Osteocyte (in vitro differentiated cells): ENCODE data around the gene INTS3. TPM values are rescaled to one million over a fixed set of nuclear protein-coding genes. Genes with fewer than 3 reads are reported as not detected.
"Not testable (repeated sequence)": the region's sequence is repeated elsewhere in the genome, so short reads cannot be mapped to it uniquely, and the experiment has no call there.

Source experiments
- DNase-seq: peaks from one replicate; pipeline ENCODE4 v3.0.0; 2021; ENCODE audit warnings: mixed read lengths; ENCODE audit not compliant: unreplicated experiment; ENCODE audit errors: extremely low spot score
- H3K27ac Mint-ChIP-seq: one replicate; pipeline ENCODE4 v1.8.0; 2021; ENCODE audit warnings: mild to moderate bottlenecking, mixed read lengths; ENCODE audit not compliant: unreplicated experiment
- H3K27me3 Mint-ChIP-seq: one replicate; pipeline ENCODE4 v1.8.0; 2021; ENCODE audit warnings: mixed read lengths; ENCODE audit not compliant: unreplicated experiment
- H3K36me3 Mint-ChIP-seq: one replicate; pipeline ENCODE4 v1.8.0; 2021; ENCODE audit warnings: mixed read lengths; ENCODE audit not compliant: unreplicated experiment
- H3K4me1 Mint-ChIP-seq: one replicate; pipeline ENCODE4 v1.8.0; 2021; ENCODE audit warnings: mixed read lengths; ENCODE audit not compliant: unreplicated experiment
- H3K4me3 Mint-ChIP-seq: one replicate; pipeline ENCODE4 v1.8.0; 2021; ENCODE audit warnings: mild to moderate bottlenecking, moderate library complexity, mixed read lengths; ENCODE audit not compliant: unreplicated experiment
- H3K9me3 Mint-ChIP-seq: one replicate; pipeline ENCODE4 v1.8.0; 2021; ENCODE audit warnings: mixed read lengths; ENCODE audit not compliant: unreplicated experiment
- total RNA-seq: library from RNA; stranded (reverse); gene quantifications from 2 replicates; pipeline ENCODE4 v1.2.1, GENCODE V29; 2021
- TF ChIP-seq, protein P1 (sequence below): fragments of 200-600 bp; sonication (generic); IDR thresholded peaks from 2 replicates; pipeline ENCODE4 v1.5.0; 2021; ENCODE audit warnings: antibody characterized with exemption, mild to moderate bottlenecking, moderate library complexity

The INTS3 gene
- total RNA-seq, 1 donor from 2014 or later: 65.9 TPM

- Mint-ChIP-seq H3K27me3 (peaks cover 8% of the 10 kb centered on the region), H3K9me3 (no peaks in the 10 kb centered on the region), H3K27ac (no peak overlapping the region), H3K4me3 (no peak overlapping the region), H3K36me3 (no peaks in the 10 kb centered on the region), H3K4me1 (no peaks in the 10 kb centered on the region)
- TF ChIP-seq, protein P1, sequence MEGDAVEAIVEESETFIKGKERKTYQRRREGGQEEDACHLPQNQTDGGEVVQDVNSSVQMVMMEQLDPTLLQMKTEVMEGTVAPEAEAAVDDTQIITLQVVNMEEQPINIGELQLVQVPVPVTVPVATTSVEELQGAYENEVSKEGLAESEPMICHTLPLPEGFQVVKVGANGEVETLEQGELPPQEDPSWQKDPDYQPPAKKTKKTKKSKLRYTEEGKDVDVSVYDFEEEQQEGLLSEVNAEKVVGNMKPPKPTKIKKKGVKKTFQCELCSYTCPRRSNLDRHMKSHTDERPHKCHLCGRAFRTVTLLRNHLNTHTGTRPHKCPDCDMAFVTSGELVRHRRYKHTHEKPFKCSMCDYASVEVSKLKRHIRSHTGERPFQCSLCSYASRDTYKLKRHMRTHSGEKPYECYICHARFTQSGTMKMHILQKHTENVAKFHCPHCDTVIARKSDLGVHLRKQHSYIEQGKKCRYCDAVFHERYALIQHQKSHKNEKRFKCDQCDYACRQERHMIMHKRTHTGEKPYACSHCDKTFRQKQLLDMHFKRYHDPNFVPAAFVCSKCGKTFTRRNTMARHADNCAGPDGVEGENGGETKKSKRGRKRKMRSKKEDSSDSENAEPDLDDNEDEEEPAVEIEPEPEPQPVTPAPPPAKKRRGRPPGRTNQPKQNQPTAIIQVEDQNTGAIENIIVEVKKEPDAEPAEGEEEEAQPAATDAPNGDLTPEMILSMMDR: no peak
- no peak for DNase-seq
Observed at GRCh38 chr1:153717330-153717729, 10.5 kb upstream of the INTS3 start.

DNA sequence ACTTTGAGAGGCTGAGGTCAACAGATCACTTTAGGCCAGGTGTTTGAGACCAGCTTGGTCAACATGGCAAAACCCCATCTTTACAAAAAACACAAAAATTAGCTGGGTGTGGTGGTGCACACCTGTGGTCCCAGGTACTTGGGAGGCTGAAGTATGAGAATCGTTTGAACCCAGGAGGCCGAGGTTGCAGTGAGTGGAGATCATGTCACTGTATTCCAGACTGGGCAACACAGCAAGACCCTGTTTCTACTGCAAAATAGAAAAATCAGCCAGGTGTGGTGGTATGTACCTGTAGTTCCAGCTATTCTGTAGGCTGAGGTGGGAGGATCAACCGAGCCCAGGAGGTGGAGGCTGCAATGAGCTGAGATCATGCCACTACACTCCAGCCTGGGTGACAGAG is 4.2 kb upstream of the INTS3 start:
- Mint-ChIP-seq H3K4me3 (no peak overlapping the region), H3K27me3 (no peaks in the 10 kb centered on the region), H3K27ac (no peak overlapping the region), H3K4me1 (peaks cover 7% of the 10 kb centered on the region), H3K36me3 (no peaks in the 10 kb centered on the region), H3K9me3 (no peaks in the 10 kb centered on the region)
- TF ChIP-seq, protein P1: no peak
- no peak for DNase-seq

- peaks cover 16% of the 10 kb centered on the region for H3K4me1 Mint-ChIP-seq
- not testable (repeated sequence) for H3K4me3 Mint-ChIP-seq, DNase-seq, H3K27me3 Mint-ChIP-seq, H3K36me3 Mint-ChIP-seq, H3K9me3 Mint-ChIP-seq, H3K27ac Mint-ChIP-seq
Observed at GRCh38 chr1:153724634-153725033, 3.2 kb upstream of the INTS3 start.

GRCh38 chr1:153728305-153729066 is 636 bp downstream of the INTS3 start:
- H3K27ac Mint-ChIP-seq: peak overlapping the region; percentile 92
- TF ChIP-seq, protein P1: no peak
- peaks cover 29% of the 10 kb centered on the region for H3K4me1 Mint-ChIP-seq
- H3K9me3 Mint-ChIP-seq: no peaks in the 10 kb centered on the region
- H3K36me3 Mint-ChIP-seq: no peaks in the 10 kb centered on the region
- peak; percentile 84 for DNase-seq
- H3K27me3 Mint-ChIP-seq: no peaks in the 10 kb centered on the region
- H3K4me3 Mint-ChIP-seq: peak overlapping the region; percentile 96

GRCh38 chr1:153730468-153730988 is 2.7 kb downstream of the INTS3 start:
- TF ChIP-seq, protein P1: no peak
- peaks cover 29% of the 10 kb centered on the region for H3K4me1 Mint-ChIP-seq
- H3K9me3 Mint-ChIP-seq: no peaks in the 10 kb centered on the region
- H3K27me3 Mint-ChIP-seq: no peaks in the 10 kb centered on the region
- DNase-seq: no peak
- no peak overlapping the region for H3K4me3 Mint-ChIP-seq
- no peaks in the 10 kb centered on the region for H3K36me3 Mint-ChIP-seq
- H3K27ac Mint-ChIP-seq: no peak overlapping the region
